ENCODE measurements around the gene CTNNA3.

Gene CTNNA3

DNA sequence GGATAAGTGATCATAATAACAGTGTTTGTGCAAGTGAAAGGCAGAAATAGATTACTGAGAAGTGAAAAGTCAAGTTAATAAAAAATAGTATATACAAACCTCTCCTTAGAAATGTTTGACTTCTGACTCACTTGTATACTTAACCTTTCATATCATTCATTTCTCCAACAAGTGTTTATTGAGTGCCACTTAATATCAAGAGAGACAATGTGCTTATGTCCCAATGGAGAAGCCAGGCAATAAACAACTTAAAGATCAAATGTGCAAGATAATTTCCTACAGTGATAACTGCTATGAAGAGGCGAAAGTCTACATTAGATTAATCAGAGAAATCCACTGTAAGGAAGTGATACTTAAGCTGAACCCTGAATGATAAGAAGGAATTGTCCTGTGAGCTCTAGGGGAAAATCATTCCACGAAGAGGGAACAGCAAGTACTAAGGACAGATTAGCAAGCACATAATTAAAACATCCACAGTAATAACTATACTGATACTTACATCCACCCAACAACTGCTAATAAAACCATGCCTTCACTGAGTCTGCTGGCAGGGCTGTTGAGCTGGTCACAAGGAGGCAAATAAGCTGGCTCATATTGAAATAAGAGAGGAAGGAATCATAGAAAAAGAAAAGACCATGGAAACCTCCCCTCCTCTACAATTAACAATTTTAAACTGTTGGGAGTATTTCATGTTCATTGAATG lies 203.5 kb downstream of the CTNNA3 start:
- Histone ChIP-seq H3K4me3 (ENCODE audit: low read depth in 1 of 2, low read length in 2 of 2) (no peak overlapping the region), H3K4me1 (ENCODE audit: control insufficient read depth in 1 of 2, insufficient read depth in 2 of 2, low read length in 2 of 2) (peaks cover 6 to 8% of the 10 kb centered on the region in 2 donors), H3K9me3 (ENCODE audit: control insufficient read depth in 1 of 2, low read length in 2 of 2) (no peaks in the 10 kb centered on the region), H3K27me3 (ENCODE audit: low read depth, low read length) (no peaks in the 10 kb centered on the region), H3K27ac (ENCODE audit: low read length) (no peak overlapping the region), H3K36me3 (ENCODE audit: control insufficient read depth in 1 of 2, insufficient read depth in 2 of 2, low read length in 2 of 2) (no peaks in the 10 kb centered on the region)

GRCh38 chr10:67487906-67488619 lies 207.9 kb downstream of the CTNNA3 start:
- peaks cover 6 to 8% of the 10 kb centered on the region in 2 donors for H3K4me1 ChIP-seq (ENCODE audit: control insufficient read depth in 1 of 2, insufficient read depth in 2 of 2, low read length in 2 of 2)
- H3K27ac ChIP-seq (ENCODE audit: low read length), result no peak overlapping the region
- H3K27me3 ChIP-seq (ENCODE audit: low read depth, low read length), result no peaks in the 10 kb centered on the region
- H3K4me3 ChIP-seq (ENCODE audit: low read depth in 1 of 2, low read length in 2 of 2), result no peak overlapping the region
- H3K9me3 ChIP-seq (ENCODE audit: control insufficient read depth in 1 of 2, low read length in 2 of 2), result peaks cover 0 to 3% of the 10 kb centered on the region in 2 donors
- H3K36me3 ChIP-seq (ENCODE audit: control insufficient read depth in 1 of 2, insufficient read depth in 2 of 2, low read length in 2 of 2), result no peaks in the 10 kb centered on the region

DNA sequence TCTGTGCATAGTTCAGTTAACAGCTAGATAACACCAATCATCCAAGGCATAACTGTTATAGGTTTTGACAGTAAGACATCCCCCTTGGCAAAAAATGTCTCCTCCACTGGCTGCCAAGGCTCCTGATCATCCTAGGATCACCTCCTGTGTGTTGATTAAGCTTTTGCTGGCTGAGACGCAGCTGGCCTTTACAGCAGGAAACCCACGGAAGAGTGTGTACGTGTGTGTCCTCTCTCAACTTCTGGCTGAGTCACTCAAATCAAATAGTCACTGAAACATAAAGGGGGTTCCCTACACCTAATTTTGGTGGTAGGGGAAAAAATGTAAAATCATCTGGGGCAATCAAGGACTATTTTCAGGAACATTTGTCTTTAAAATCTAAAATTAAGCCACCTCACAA lies 208.8 kb downstream of the CTNNA3 start:
- Histone ChIP-seq H3K4me1 (ENCODE audit: control insufficient read depth in 1 of 2, insufficient read depth in 2 of 2, low read length in 2 of 2) (peaks cover 3% of the 10 kb centered on the region in 2 donors), H3K36me3 (ENCODE audit: control insufficient read depth in 1 of 2, insufficient read depth in 2 of 2, low read length in 2 of 2) (no peaks in the 10 kb centered on the region), H3K27ac (ENCODE audit: low read length) (no peak overlapping the region), H3K27me3 (ENCODE audit: low read depth, low read length) (no peaks in the 10 kb centered on the region), H3K9me3 (ENCODE audit: control insufficient read depth in 1 of 2, low read length in 2 of 2) (peaks cover 0 to 3% of the 10 kb centered on the region in 2 donors), H3K4me3 (ENCODE audit: low read depth in 1 of 2, low read length in 2 of 2) (no peak overlapping the region)

- Histone ChIP-seq H3K4me3 (ENCODE audit: low read depth in 1 of 2, low read length in 2 of 2) (no peak overlapping the region), H3K9me3 (ENCODE audit: control insufficient read depth in 1 of 2, low read length in 2 of 2) (peaks cover 0 to 21% of the 10 kb centered on the region in 2 donors), H3K27ac (ENCODE audit: low read length) (no peak overlapping the region), H3K36me3 (ENCODE audit: control insufficient read depth in 1 of 2, insufficient read depth in 2 of 2, low read length in 2 of 2) (no peaks in the 10 kb centered on the region), H3K27me3 (ENCODE audit: low read depth, low read length) (no peaks in the 10 kb centered on the region), H3K4me1 (ENCODE audit: control insufficient read depth in 1 of 2, insufficient read depth in 2 of 2, low read length in 2 of 2) (no peaks in the 10 kb centered on the region)
These were observed 218.1 kb downstream of the CTNNA3 start for GRCh38 chr10:67477868-67478267.

DNA sequence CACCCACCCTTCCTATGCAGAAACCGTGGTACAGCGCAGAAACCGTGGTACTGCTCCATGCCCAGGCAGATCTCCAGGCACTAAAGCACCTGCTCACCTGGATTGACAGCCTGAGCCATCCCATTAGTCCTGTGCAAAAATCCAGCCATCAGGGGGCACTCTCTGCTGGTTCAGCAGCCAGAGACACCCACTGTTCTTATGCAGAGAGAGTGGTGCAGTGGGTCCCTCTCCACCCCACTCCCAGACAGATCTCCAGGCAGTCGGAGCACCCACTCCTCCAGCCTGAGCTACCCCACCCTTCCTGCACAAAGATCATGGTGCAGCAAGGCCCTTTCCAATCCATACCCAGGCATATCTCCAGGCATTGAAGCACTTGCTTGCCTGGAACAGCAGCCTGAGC lies 219.8 kb downstream of the CTNNA3 start:
- Histone ChIP-seq H3K27me3 (ENCODE audit: low read depth, low read length) (no peaks in the 10 kb centered on the region), H3K4me3 (ENCODE audit: low read depth in 1 of 2, low read length in 2 of 2) (no peak overlapping the region), H3K36me3 (ENCODE audit: control insufficient read depth in 1 of 2, insufficient read depth in 2 of 2, low read length in 2 of 2) (no peaks in the 10 kb centered on the region), H3K4me1 (ENCODE audit: control insufficient read depth in 1 of 2, insufficient read depth in 2 of 2, low read length in 2 of 2) (no peaks in the 10 kb centered on the region), H3K27ac (ENCODE audit: low read length) (no peak overlapping the region), H3K9me3 (ENCODE audit: control insufficient read depth in 1 of 2, low read length in 2 of 2) (peaks cover 0 to 21% of the 10 kb centered on the region in 2 donors)

GRCh38 chr10:67473850-67474633 lies 222.0 kb downstream of the CTNNA3 start:
- no peaks in the 10 kb centered on the region for H3K27me3 ChIP-seq (ENCODE audit: low read depth, low read length)
- peaks cover 0 to 13% of the 10 kb centered on the region in 2 donors for H3K9me3 ChIP-seq (ENCODE audit: control insufficient read depth in 1 of 2, low read length in 2 of 2)
- no peaks in the 10 kb centered on the region for H3K4me1 ChIP-seq (ENCODE audit: control insufficient read depth in 1 of 2, insufficient read depth in 2 of 2, low read length in 2 of 2)

DNA sequence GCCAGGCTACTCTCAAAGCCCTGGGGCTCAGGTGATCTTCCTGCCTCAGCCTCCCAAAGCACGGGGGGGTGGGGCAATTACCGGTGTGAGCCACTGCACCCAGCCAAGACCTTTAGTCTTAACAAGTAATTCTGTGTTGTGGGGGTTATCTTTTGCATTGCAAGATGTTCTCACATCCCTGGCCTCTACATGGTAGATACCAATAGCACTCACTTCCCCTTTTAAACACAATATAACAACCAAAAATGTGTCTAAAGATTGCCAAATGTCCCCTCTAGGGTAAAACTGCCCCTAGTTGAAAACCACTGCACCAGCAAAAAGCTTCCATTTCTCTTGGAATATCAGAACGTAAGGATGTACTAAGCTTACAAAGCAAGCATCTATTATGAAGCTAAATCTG lies 225.0 kb downstream of the CTNNA3 start:
- Histone ChIP-seq H3K27ac (ENCODE audit: low read length) (no peak overlapping the region), H3K4me3 (ENCODE audit: low read depth in 1 of 2, low read length in 2 of 2) (no peak overlapping the region)

More at GRCh38 chr10:67473850-67474633, 222.0 kb downstream of the CTNNA3 start:
- Histone ChIP-seq H3K27ac (ENCODE audit: low read length) (no peak overlapping the region), H3K36me3 (ENCODE audit: control insufficient read depth in 1 of 2, insufficient read depth in 2 of 2, low read length in 2 of 2) (no peaks in the 10 kb centered on the region), H3K4me3 (ENCODE audit: low read depth in 1 of 2, low read length in 2 of 2) (no peak overlapping the region)

DNA sequence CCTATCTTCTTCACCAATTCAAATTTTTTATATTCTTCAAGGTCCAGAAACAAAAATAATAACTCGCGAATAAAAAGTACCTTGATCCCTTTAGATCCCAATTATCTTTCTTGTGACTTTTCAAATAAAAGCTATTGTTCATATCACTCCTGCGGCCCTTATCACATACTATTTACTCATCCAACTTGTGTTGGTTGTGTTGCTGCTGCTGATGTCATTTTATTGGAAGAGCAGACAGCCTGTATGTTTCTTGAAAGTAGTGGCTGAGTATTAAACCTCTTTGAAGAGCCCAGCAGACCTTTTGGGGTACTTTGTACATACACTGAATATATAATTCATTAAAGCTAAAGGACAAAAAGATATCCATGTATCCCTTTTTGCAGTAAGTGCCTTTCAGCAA lies 231.7 kb downstream of the CTNNA3 start:
- H3K9me3 ChIP-seq (ENCODE audit: control insufficient read depth in 1 of 2, low read length in 2 of 2), result no peaks in the 10 kb centered on the region
- no peak overlapping the region for H3K27ac ChIP-seq (ENCODE audit: low read length)

More for the DNA sequence above, 225.0 kb downstream of the CTNNA3 start:
- Histone ChIP-seq H3K4me1 (ENCODE audit: control insufficient read depth in 1 of 2, insufficient read depth in 2 of 2, low read length in 2 of 2) (no peaks in the 10 kb centered on the region), H3K9me3 (ENCODE audit: control insufficient read depth in 1 of 2, low read length in 2 of 2) (no peaks in the 10 kb centered on the region), H3K36me3 (ENCODE audit: control insufficient read depth in 1 of 2, insufficient read depth in 2 of 2, low read length in 2 of 2) (no peaks in the 10 kb centered on the region), H3K27me3 (ENCODE audit: low read depth, low read length) (no peaks in the 10 kb centered on the region)

GRCh38 chr10:67452892-67453291 lies 243.1 kb downstream of the CTNNA3 start:
- H3K27ac ChIP-seq (ENCODE audit: low read length), result no peak overlapping the region
- H3K4me3 ChIP-seq (ENCODE audit: low read depth in 1 of 2, low read length in 2 of 2), result no peak overlapping the region
- no peaks in the 10 kb centered on the region for H3K27me3 ChIP-seq (ENCODE audit: low read depth, low read length)
- no peaks in the 10 kb centered on the region for H3K36me3 ChIP-seq (ENCODE audit: control insufficient read depth in 1 of 2, insufficient read depth in 2 of 2, low read length in 2 of 2)
- H3K4me1 ChIP-seq (ENCODE audit: control insufficient read depth in 1 of 2, insufficient read depth in 2 of 2, low read length in 2 of 2), result no peaks in the 10 kb centered on the region
- H3K9me3 ChIP-seq (ENCODE audit: control insufficient read depth in 1 of 2, low read length in 2 of 2), result peaks cover 0 to 7% of the 10 kb centered on the region in 2 donors

More for the DNA sequence above, 231.7 kb downstream of the CTNNA3 start:
- Histone ChIP-seq H3K27me3 (ENCODE audit: low read depth, low read length) (no peaks in the 10 kb centered on the region), H3K4me3 (ENCODE audit: low read depth in 1 of 2, low read length in 2 of 2) (no peak overlapping the region), H3K36me3 (ENCODE audit: control insufficient read depth in 1 of 2, insufficient read depth in 2 of 2, low read length in 2 of 2) (no peaks in the 10 kb centered on the region), H3K4me1 (ENCODE audit: control insufficient read depth in 1 of 2, insufficient read depth in 2 of 2, low read length in 2 of 2) (no peaks in the 10 kb centered on the region)

GRCh38 chr10:67438605-67439304 lies 257.2 kb downstream of the CTNNA3 start:
- Histone ChIP-seq H3K27ac (ENCODE audit: low read length) (no peak overlapping the region), H3K27me3 (ENCODE audit: low read depth, low read length) (no peaks in the 10 kb centered on the region), H3K4me3 (ENCODE audit: low read depth in 1 of 2, low read length in 2 of 2) (no peak overlapping the region), H3K4me1 (ENCODE audit: control insufficient read depth in 1 of 2, insufficient read depth in 2 of 2, low read length in 2 of 2) (no peaks in the 10 kb centered on the region), H3K9me3 (ENCODE audit: control insufficient read depth in 1 of 2, low read length in 2 of 2) (peaks cover 0 to 5% of the 10 kb centered on the region in 2 donors), H3K36me3 (ENCODE audit: control insufficient read depth in 1 of 2, insufficient read depth in 2 of 2, low read length in 2 of 2) (no peaks in the 10 kb centered on the region)

DNA sequence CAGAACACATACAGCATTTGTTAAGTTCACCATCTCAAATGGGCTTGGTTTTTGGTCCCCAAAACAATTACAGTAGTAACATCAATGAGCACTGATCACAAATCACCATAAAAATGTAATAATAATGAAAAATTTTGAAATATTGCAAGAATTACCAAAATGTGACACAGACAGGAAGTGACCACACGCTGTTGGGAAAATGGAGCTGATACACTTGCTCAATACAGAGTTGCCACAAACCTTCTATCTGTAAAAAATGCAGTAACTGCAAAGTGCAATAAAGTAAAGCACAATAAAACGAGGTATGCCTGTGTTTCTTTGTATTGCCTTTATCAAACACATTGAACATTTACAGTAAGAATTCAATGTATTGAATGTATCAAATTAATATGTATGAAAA lies 262.7 kb downstream of the CTNNA3 start:
- Histone ChIP-seq H3K9me3 (ENCODE audit: control insufficient read depth in 1 of 2, low read length in 2 of 2) (no peaks in the 10 kb centered on the region), H3K36me3 (ENCODE audit: control insufficient read depth in 1 of 2, insufficient read depth in 2 of 2, low read length in 2 of 2) (no peaks in the 10 kb centered on the region), H3K4me3 (ENCODE audit: low read depth in 1 of 2, low read length in 2 of 2) (no peak overlapping the region), H3K4me1 (ENCODE audit: control insufficient read depth in 1 of 2, insufficient read depth in 2 of 2, low read length in 2 of 2) (no peaks in the 10 kb centered on the region), H3K27ac (ENCODE audit: low read length) (no peak overlapping the region), H3K27me3 (ENCODE audit: low read depth, low read length) (no peaks in the 10 kb centered on the region)

All from muscle layer of duodenum (tissue), 2 donors.